Endothelial cell of umbilical vein (primary cell): ENCODE results near the gene PILRB.

Experiments used
- CTCF ChIP-seq, 2 donors: IDR thresholded peaks; 1 replicate in 1 of 2; 2 replicates in 1 of 2; pipeline ENCODE4 v1.5.1; 2011; ENCODE audit warnings: low read length in 2 of 2, mild to moderate bottlenecking in 2 of 2, moderate library complexity in 2 of 2, control low read depth in 1 of 2, inconsistent platforms in 1 of 2, low read depth in 1 of 2; ENCODE audit not compliant: insufficient read depth in 1 of 2; ENCODE audit errors: extremely low read depth in 1 of 2
- MYC ChIP-seq: IDR thresholded peaks from one replicate; pipeline ENCODE4 v1.6.1; 2011; ENCODE audit warnings: mild to moderate bottlenecking, low read depth, low read length

DNA sequence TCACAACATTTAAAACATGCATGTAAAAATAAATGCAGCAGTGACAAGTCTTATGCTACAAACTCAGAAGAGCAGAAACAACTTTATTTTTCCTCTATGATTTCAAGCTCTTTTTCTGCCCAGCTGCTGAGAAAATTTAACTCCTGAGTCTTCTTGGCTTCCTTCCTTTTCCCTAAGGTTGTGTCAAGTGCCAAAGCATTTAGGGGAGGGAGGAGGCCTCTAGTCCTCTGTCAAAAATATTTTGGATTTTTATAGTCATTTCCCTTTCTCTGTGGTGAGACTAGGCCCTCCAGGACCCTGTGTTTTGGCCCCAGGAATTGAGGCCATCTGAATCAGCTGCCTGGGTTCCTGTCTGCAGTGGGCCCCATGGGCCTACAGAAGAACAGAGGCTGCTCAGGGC, 11.0 kb upstream of the PILRB start:
- no peak for TF ChIP-seq CTCF (IDR thresholded peaks at IDR 0.05; ENCODE audit: extremely low read depth in 1 of 2, insufficient read depth in 1 of 2, low read depth in 1 of 2, low read length in 2 of 2)
- TF ChIP-seq MYC, result no peak
